ENCODE results near the gene ST6GAL2.
A peak's percentile ranks its signal among the peaks of the same experiment; 100 is the strongest.

The ST6GAL2 gene

GRCh38 chr2:106831816-106832569, 54.0 kb downstream of the ST6GAL2 start:
- Histone ChIP-seq H3K27me3 (replicated peaks) (no peaks in the 10 kb centered on the region), H3K36me3 (replicated peaks) (no peaks in the 10 kb centered on the region), H3K27ac (no peak overlapping the region), H3K4me3 (ENCODE audit: low read depth, low read length) (no peak overlapping the region)
- DNase-seq = no peak
- TF ChIP-seq, protein P1, sequence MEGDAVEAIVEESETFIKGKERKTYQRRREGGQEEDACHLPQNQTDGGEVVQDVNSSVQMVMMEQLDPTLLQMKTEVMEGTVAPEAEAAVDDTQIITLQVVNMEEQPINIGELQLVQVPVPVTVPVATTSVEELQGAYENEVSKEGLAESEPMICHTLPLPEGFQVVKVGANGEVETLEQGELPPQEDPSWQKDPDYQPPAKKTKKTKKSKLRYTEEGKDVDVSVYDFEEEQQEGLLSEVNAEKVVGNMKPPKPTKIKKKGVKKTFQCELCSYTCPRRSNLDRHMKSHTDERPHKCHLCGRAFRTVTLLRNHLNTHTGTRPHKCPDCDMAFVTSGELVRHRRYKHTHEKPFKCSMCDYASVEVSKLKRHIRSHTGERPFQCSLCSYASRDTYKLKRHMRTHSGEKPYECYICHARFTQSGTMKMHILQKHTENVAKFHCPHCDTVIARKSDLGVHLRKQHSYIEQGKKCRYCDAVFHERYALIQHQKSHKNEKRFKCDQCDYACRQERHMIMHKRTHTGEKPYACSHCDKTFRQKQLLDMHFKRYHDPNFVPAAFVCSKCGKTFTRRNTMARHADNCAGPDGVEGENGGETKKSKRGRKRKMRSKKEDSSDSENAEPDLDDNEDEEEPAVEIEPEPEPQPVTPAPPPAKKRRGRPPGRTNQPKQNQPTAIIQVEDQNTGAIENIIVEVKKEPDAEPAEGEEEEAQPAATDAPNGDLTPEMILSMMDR (IDR thresholded peaks at IDR 0.05; ENCODE audit: low read depth, low read length, missing control alignments) = no peak
- in situ Hi-C loops (cut with HindIII; ENCODE audit: low pct_ligation_motif_present, low sequenced_read_pairs) = no loop called here

GRCh38 chr2:106831241-106831640, 54.7 kb downstream of the ST6GAL2 start:
- in situ Hi-C loops (cut with HindIII; ENCODE audit: low pct_ligation_motif_present, low sequenced_read_pairs) = no loop called here
- TF ChIP-seq, protein P1 (IDR thresholded peaks at IDR 0.05; ENCODE audit: low read depth, low read length, missing control alignments) = no peak
- no peak for DNase-seq

GRCh38 chr2:106830191-106830590, 55.8 kb downstream of the ST6GAL2 start:
- in situ Hi-C loops (cut with HindIII; ENCODE audit: low pct_ligation_motif_present, low sequenced_read_pairs) = no loop called here
- DNase-seq = no peak
- TF ChIP-seq, protein P1 (IDR thresholded peaks at IDR 0.05; ENCODE audit: low read depth, low read length, missing control alignments) = no peak

More at GRCh38 chr2:106831241-106831640, 54.7 kb downstream of the ST6GAL2 start:
- H3K4me3 ChIP-seq (ENCODE audit: low read depth, low read length) = no peak overlapping the region
- H3K27me3 ChIP-seq (replicated peaks) = no peaks in the 10 kb centered on the region
- H3K36me3 ChIP-seq (replicated peaks) = no peaks in the 10 kb centered on the region
- H3K27ac ChIP-seq = no peak overlapping the region

GRCh38 chr2:106828119-106828518, 57.8 kb downstream of the ST6GAL2 start:
- H3K36me3 ChIP-seq (replicated peaks) = no peaks in the 10 kb centered on the region
- in situ Hi-C loops (cut with HindIII; ENCODE audit: low pct_ligation_motif_present, low sequenced_read_pairs) = no loop called here

More at GRCh38 chr2:106830191-106830590, 55.8 kb downstream of the ST6GAL2 start:
- no peak overlapping the region for H3K4me3 ChIP-seq (ENCODE audit: low read depth, low read length)
- H3K36me3 ChIP-seq (replicated peaks) = no peaks in the 10 kb centered on the region
- H3K27ac ChIP-seq = no peak overlapping the region
- no peaks in the 10 kb centered on the region for H3K27me3 ChIP-seq (replicated peaks)

DNA sequence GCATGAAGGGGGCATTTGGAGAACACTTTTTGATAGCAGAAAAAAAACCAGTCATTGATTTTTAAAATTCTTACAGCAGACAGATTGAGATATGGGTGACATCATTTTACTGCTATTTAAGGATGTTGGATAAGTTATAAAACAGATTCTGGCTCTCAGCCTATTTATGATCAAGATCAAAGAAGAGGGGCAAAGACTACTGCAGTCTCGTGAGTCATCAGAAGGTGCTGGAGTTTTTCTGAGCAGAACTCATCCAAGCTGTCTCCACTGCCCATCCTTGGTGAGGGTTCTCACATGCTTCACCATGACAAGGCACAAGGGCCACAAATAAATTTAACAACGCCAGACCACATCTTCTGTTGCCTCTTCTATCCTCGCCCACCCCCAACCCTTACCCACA, 58.8 kb downstream of the ST6GAL2 start:
- H3K27ac ChIP-seq = peak overlapping the region; percentile 58
- TF ChIP-seq, protein P1 (IDR thresholded peaks at IDR 0.05; ENCODE audit: low read depth, low read length, missing control alignments) = no peak
- H3K27me3 ChIP-seq (replicated peaks) = no peaks in the 10 kb centered on the region
- peak; percentile 50 for DNase-seq
- H3K36me3 ChIP-seq (replicated peaks) = no peaks in the 10 kb centered on the region
- H3K4me3 ChIP-seq (ENCODE audit: low read depth, low read length) = no peak overlapping the region
- in situ Hi-C loops (cut with HindIII; ENCODE audit: low pct_ligation_motif_present, low sequenced_read_pairs) = no loop called here

More at GRCh38 chr2:106828119-106828518, 57.8 kb downstream of the ST6GAL2 start:
- no peak for DNase-seq
- Histone ChIP-seq H3K4me3 (ENCODE audit: low read depth, low read length) (no peak overlapping the region), H3K27ac (no peak overlapping the region), H3K27me3 (replicated peaks) (no peaks in the 10 kb centered on the region)
- TF ChIP-seq, protein P1 (IDR thresholded peaks at IDR 0.05; ENCODE audit: low read depth, low read length, missing control alignments) = no peak

All from brain microvascular endothelial cell (primary cell).